B cell (primary cell): ENCODE data around the gene FIG4. TPM values are rescaled to one million over a fixed set of nuclear protein-coding genes. Genes with fewer than 3 reads are reported as not detected.

Experiments
- ATAC-seq: fragments of 200-7000 bp; cut with Tn5 transposase; one replicate; pipeline ENCODE4 v1.10.0; 2021; ENCODE audit warnings: low read depth, mild to moderate bottlenecking, moderate number of reproducible peaks, moderate library complexity
- CTCF ChIA-PET: fragments of 350-600 bp; sonication (Branson Sonifier 250); formaldehyde crosslinking; loops from one replicate; lab custom pipeline; 2021; ENCODE audit warnings: antibody characterized with exemption, inconsistent platforms; lab: Charles Lee
- POLR2A ChIA-PET: fragments of 350-600 bp; sonication (Branson Sonifier 250); formaldehyde crosslinking; loops from one replicate; lab custom pipeline; 2021; ENCODE audit warnings: antibody characterized with exemption; lab: Charles Lee
- DNase-seq: peaks from one replicate; pipeline ENCODE4 v3.0.0; 2013
- H2AFZ ChIP-seq: 2 replicates; pipeline ENCODE4 v1.6.1; 2012; ENCODE audit warnings: mild to moderate bottlenecking, low read depth, low read length; ENCODE audit not compliant: insufficient read depth, poor library complexity, severe bottlenecking
- H3K27ac ChIP-seq, 2 donors: 1 replicate in 1 of 2; 2 replicates in 1 of 2; pipeline ENCODE4 v1.5.1; 2012 to 2013; ENCODE audit warnings: low read length in 2 of 2, mild to moderate bottlenecking in 2 of 2, moderate library complexity in 1 of 2
- H3K27me3 ChIP-seq, 4 experiments: fragments of 200-600 bp in 1 of 4; sonication (generic) in 1 of 4; replicated peaks in 1 of 4; 1 replicate in 2 of 4; 2 replicates in 2 of 4; pipeline versions ENCODE4 v1.6.1 to v1.7.0; 2013 to 2016; ENCODE audit warnings: low read length in 3 of 4, mild to moderate bottlenecking in 2 of 4, mixed read lengths in 1 of 4, moderate library complexity in 1 of 4; ENCODE audit not compliant: insufficient read depth in 4 of 4, control insufficient read depth in 3 of 4; ENCODE audit errors: control extremely low read depth in 1 of 4
- H3K36me3 ChIP-seq, 2 experiments: replicated peaks in 1 of 2; 1 replicate in 1 of 2; 2 replicates in 1 of 2; pipeline versions ENCODE4 v1.6.1 to v1.7.1; 2013; ENCODE audit warnings: low read length in 1 of 2; ENCODE audit not compliant: insufficient read depth in 2 of 2, control insufficient read depth in 1 of 2; ENCODE audit errors: control extremely low read depth in 1 of 2, extremely low read depth in 1 of 2
- H3K4me1 ChIP-seq, 2 donors: fragments of 200-600 bp in 1 of 2; sonication (generic) in 1 of 2; 1 replicate in 1 of 2; 2 replicates in 1 of 2; pipeline versions ENCODE4 v1.5.1 to v1.6.1; 2013 to 2017; ENCODE audit warnings: low read length in 2 of 2; ENCODE audit not compliant: control insufficient read depth in 2 of 2, insufficient read depth in 2 of 2
- H3K4me2 ChIP-seq: replicated peaks from 2 replicates; pipeline ENCODE3; 2012; ENCODE audit warnings: mild to moderate bottlenecking, low read depth, low read length; ENCODE audit not compliant: poor library complexity, severe bottlenecking
- H3K4me3 ChIP-seq, 5 experiments: fragments of 200-600 bp in 1 of 5; sonication (generic) in 1 of 5; 1 replicate in 3 of 5; 2 replicates in 2 of 5; pipeline versions ENCODE4 v1.5.1 to v1.7.0; 2011 to 2016; ENCODE audit warnings: low read length in 4 of 5, mild to moderate bottlenecking in 4 of 5, low read depth in 2 of 5, control low read depth in 1 of 5, moderate library complexity in 1 of 5; ENCODE audit not compliant: insufficient read depth in 1 of 5; ENCODE audit errors: control extremely low read depth in 1 of 5, extremely low read depth in 1 of 5
- H3K79me2 ChIP-seq: fragments of 200-600 bp; sonication (generic); one replicate; pipeline ENCODE4 v1.6.0; 2016; ENCODE audit warnings: low read length; ENCODE audit not compliant: control insufficient read depth, insufficient read depth
- H3K9ac ChIP-seq: fragments of 200-600 bp; sonication (generic); 2 replicates; pipeline ENCODE4 v1.6.1; 2017; ENCODE audit warnings: mild to moderate bottlenecking, low read length, moderate library complexity
- H3K9me3 ChIP-seq, 3 donors: one replicate each; pipeline versions ENCODE4 v1.6.1 to v1.7.1; 2013; ENCODE audit warnings: low read length in 2 of 3; ENCODE audit not compliant: control insufficient read depth in 2 of 3, insufficient read depth in 1 of 3; ENCODE audit errors: control extremely low read depth in 1 of 3
- H4K20me1 ChIP-seq: 2 replicates; pipeline ENCODE4 v1.6.0; 2012; ENCODE audit warnings: mild to moderate bottlenecking, low read length; ENCODE audit not compliant: insufficient read depth, control insufficient read depth, poor library complexity, severe bottlenecking
- H3K27ac Mint-ChIP-seq: one replicate; pipeline ENCODE4 v1.8.0; 2021; ENCODE audit warnings: mixed read lengths
- H3K27me3 Mint-ChIP-seq: one replicate; pipeline ENCODE4 v1.8.0; 2021; ENCODE audit warnings: mixed read lengths
- H3K4me1 Mint-ChIP-seq: one replicate; pipeline ENCODE4 v1.8.0; 2021; ENCODE audit warnings: mixed read lengths
- H3K4me3 Mint-ChIP-seq: one replicate; pipeline ENCODE4 v1.8.0; 2021; ENCODE audit warnings: mixed read lengths
- H3K9me3 Mint-ChIP-seq: one replicate; pipeline ENCODE4 v1.8.0; 2022; ENCODE audit warnings: mixed read lengths; ENCODE audit not compliant: insufficient read depth
- CTCF ChIP-seq: fragments of 200-600 bp; IDR thresholded peaks from one replicate; pipeline ENCODE4 v1.8.0; 2022; ENCODE audit warnings: antibody characterized with exemption, mild to moderate bottlenecking
- EZH2 ChIP-seq: IDR thresholded peaks from 2 replicates; pipeline ENCODE4 v1.6.1; 2012; ENCODE audit warnings: borderline replicate concordance, low read depth, mild to moderate bottlenecking, moderate library complexity, low read length; ENCODE audit not compliant: insufficient read depth, poor library complexity, severe bottlenecking
- whole genome bisulfite sequencing: methylation state at CpG from one replicate; pipeline ENCODE4 v1.1.5; 2013; ENCODE audit warnings: missing lambda C conversion rate; ENCODE audit not compliant: insufficient coverage; 5-methylcytosine and 5-hydroxymethylcytosine counted together
- intact Hi-C: fragments of 100-400 bp; cut with micrococcal nuclease; formaldehyde crosslinking; loops from one replicate; pipeline ENCODE4 v1.10.0; 2022
- polyA plus RNA-seq: library from polyadenylated mRNA; depleted of rRNA; stranded (reverse); fragments of >200 nt; gene quantifications from 2 replicates; pipeline ENCODE4 v1.2.3, GENCODE V29; 2012
- total RNA-seq, 2 donors: library from RNA; stranded (reverse); fragments of 120-200 nt in 1 of 2; gene quantifications; 1 replicate in 1 of 2; 2 replicates in 1 of 2; pipeline versions ENCODE4 v1.2.3 to v1.2.4, GENCODE V29; 2013 to 2022

The FIG4 gene
- total and polyA plus RNA-seq, 2 donors (not counting 1 experiment from before 2014, with no cell fraction given) = 28.2 to 31.5 TPM

GRCh38 chr6:109804020-109804419 is 112.9 kb downstream of the FIG4 start:
- Histone ChIP-seq H3K9me3 (no peaks in the 10 kb centered on the region), H3K4me2 (no peak overlapping the region), H3K27ac (no peak overlapping the region), H3K27me3 (no peaks in the 10 kb centered on the region), H3K9ac (no peak overlapping the region), H3K36me3 (peaks cover 5 to 40% of the 10 kb centered on the region in 2 experiments), H3K79me2 (no peaks in the 10 kb centered on the region), H2AFZ (no peak overlapping the region), H3K4me1 (peaks cover under 1 to 10% of the 10 kb centered on the region in 2 donors), H4K20me1 (no peaks in the 10 kb centered on the region), H3K4me3 (no peak overlapping the region)
- ATAC-seq = no peak
- intact Hi-C loops = loop anchor here (10.0 kb wide), 1 partner anchor 231 kb away; no protein-coding TSS in a partner anchor
- TF ChIP-seq CTCF (no peak), EZH2 (no peak)
- 100% methylated on average over 1 of the region's 1 CpG for WGBS
- no peaks in the 10 kb centered on the region for H3K9me3 Mint-ChIP-seq
- no peak overlapping the region for H3K27ac Mint-ChIP-seq
- no peak overlapping the region for H3K4me3 Mint-ChIP-seq
- H3K4me1 Mint-ChIP-seq = peaks cover 11% of the 10 kb centered on the region
- DNase-seq = no peak
- H3K27me3 Mint-ChIP-seq = no peaks in the 10 kb centered on the region
- POLR2A ChIA-PET = no interaction called here
- CTCF ChIA-PET = no interaction called here

- ATAC-seq = no peak
- intact Hi-C loops = loop anchor here (10.0 kb wide), 1 partner anchor 227 kb away; no protein-coding TSS in a partner anchor
- POLR2A ChIA-PET = no interaction called here
Observed at GRCh38 chr6:109807881-109808280, 116.8 kb downstream of the FIG4 start.

More at GRCh38 chr6:109807881-109808280, 116.8 kb downstream of the FIG4 start:
- Histone ChIP-seq H3K27me3 (no peaks in the 10 kb centered on the region), H3K9ac (no peak overlapping the region), H3K4me2 (no peak overlapping the region), H4K20me1 (peaks cover 11% of the 10 kb centered on the region), H3K9me3 (no peaks in the 10 kb centered on the region), H3K79me2 (peaks cover 11% of the 10 kb centered on the region), H3K27ac (no peak overlapping the region), H3K36me3 (peaks cover 5 to 17% of the 10 kb centered on the region in 2 experiments), H3K4me3 (no peak overlapping the region), H2AFZ (no peak overlapping the region), H3K4me1 (peaks cover 6 to 20% of the 10 kb centered on the region in 2 donors)
- Mint-ChIP-seq H3K27me3 (no peaks in the 10 kb centered on the region), H3K27ac (no peak overlapping the region), H3K4me3 (no peak overlapping the region), H3K4me1 (peaks cover 13% of the 10 kb centered on the region), H3K9me3 (no peaks in the 10 kb centered on the region)
- TF ChIP-seq EZH2 (no peak), CTCF (no peak)
- CTCF ChIA-PET = interaction anchor here (0.5 kb wide), 1 partner anchor 60 kb away, joined by 3 read pairs; no protein-coding TSS in a partner anchor
- no peak for DNase-seq
